IPS-20b (cell line): ENCODE data around the gene SEZ6.

Experiments
- H3K27ac ChIP-seq: one replicate; pipeline ENCODE4 v1.5.1; 2013; ENCODE audit warnings: low read length
- H3K27me3 ChIP-seq: 2 replicates; pipeline ENCODE4 v1.6.1; 2013; ENCODE audit warnings: mild to moderate bottlenecking, low read length, inconsistent platforms; ENCODE audit not compliant: insufficient read depth
- H3K36me3 ChIP-seq: 2 replicates; pipeline ENCODE4 v1.6.1; 2013; ENCODE audit warnings: low read depth, mild to moderate bottlenecking, inconsistent platforms, low read length, moderate library complexity; ENCODE audit not compliant: insufficient read depth
- H3K4me1 ChIP-seq: 2 replicates; pipeline ENCODE4 v1.6.1; 2013; ENCODE audit warnings: mild to moderate bottlenecking, control low read depth, inconsistent platforms, low read length, moderate library complexity; ENCODE audit not compliant: insufficient read depth
- H3K4me3 ChIP-seq: 2 replicates; pipeline ENCODE4 v1.5.1; 2013; ENCODE audit warnings: mild to moderate bottlenecking, low read length, inconsistent platforms
- H3K9ac ChIP-seq: 2 replicates; pipeline ENCODE4 v1.6.1; 2013; ENCODE audit warnings: low read depth, mild to moderate bottlenecking, inconsistent platforms, low read length, moderate library complexity
- H3K9me3 ChIP-seq: 2 replicates; pipeline ENCODE4 v1.6.1; 2013; ENCODE audit warnings: mild to moderate bottlenecking, low read depth, low read length, inconsistent platforms; ENCODE audit not compliant: insufficient read depth

The SEZ6 gene

DNA sequence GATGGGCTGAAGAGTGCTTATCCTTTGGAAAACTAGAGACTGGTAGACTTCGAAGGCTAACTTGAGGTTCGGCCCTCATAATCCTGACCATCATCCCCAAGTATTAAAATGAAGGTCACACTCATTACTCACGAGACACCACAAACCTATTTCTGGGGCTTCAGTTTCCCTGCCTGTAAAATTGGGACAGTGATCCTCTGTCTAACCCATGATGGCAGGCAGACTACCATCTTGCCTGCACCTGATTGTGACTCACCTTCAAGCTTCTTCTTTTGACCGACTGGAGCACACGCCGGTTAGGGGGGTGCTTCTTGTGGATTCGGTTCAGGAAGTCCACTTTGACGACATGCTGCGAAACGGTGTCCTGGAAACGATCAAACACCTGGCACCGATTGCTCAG lies 88.8 kb downstream of the SEZ6 start:
- H3K4me1 ChIP-seq: no peaks in the 10 kb centered on the region
- H3K27ac ChIP-seq: no peak overlapping the region
- H3K4me3 ChIP-seq: no peak overlapping the region
- no peaks in the 10 kb centered on the region for H3K9me3 ChIP-seq
- H3K27me3 ChIP-seq: no peaks in the 10 kb centered on the region
- peaks cover 97% of the 10 kb centered on the region for H3K36me3 ChIP-seq
- H3K9ac ChIP-seq: no peak overlapping the region

DNA sequence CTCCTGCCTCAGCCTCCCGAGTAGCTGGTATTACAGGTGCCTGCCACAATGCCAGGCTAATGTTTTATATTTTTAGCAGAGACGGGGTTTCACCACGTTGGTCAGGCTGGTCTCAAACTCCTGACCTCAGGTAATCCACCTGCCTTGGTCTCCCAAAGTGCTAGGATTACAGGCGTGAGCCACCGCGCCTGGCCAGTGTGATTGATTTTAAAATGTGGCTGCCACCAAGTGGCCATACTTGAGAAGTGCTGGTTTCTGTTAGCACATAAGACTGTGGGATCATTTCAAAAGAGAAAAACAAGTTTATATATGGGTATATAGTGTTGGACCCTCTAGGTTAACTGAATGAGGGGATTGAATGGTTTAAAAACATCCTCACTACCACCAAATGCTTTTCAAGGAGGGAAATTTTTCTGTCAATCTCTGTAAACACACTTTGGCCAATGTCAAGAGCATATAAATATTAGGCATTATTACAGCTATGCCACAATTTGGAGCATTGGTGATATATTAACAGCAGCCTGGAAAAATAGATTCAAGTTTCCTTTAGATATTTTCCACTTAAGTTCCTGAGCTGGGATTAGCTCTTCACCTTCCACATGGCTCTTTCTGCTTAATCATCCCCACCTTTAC lies 89.4 kb downstream of the SEZ6 start:
- Histone ChIP-seq H3K9me3 (no peaks in the 10 kb centered on the region), H3K27me3 (no peaks in the 10 kb centered on the region), H3K9ac (no peak overlapping the region), H3K4me3 (no peak overlapping the region), H3K36me3 (peaks cover 97% of the 10 kb centered on the region), H3K27ac (no peak overlapping the region), H3K4me1 (no peaks in the 10 kb centered on the region)

DNA sequence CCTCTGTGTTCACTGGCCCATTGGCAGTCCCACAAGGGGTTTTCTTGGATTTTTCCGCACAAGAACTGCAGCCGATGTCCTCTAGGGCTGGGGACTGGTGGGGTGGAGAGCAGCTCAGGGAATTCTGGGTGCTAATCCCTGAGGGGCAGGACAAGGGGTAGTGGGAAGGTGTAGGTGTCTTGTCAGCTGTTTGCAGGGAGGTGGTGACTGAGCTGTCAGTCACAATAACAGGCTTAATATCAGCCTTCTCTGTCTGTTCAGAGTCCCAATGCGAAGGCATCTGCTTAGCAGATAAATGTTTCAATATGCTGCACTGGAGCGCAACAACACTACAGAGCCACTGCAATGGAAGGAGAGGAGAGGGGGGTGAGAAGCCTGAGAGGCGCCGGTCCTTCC lies 92.9 kb downstream of the SEZ6 start:
- Histone ChIP-seq H3K27me3 (no peaks in the 10 kb centered on the region), H3K4me1 (no peaks in the 10 kb centered on the region), H3K9ac (no peak overlapping the region), H3K9me3 (no peaks in the 10 kb centered on the region), H3K36me3 (peaks cover 98% of the 10 kb centered on the region), H3K4me3 (no peak overlapping the region), H3K27ac (no peak overlapping the region)

DNA sequence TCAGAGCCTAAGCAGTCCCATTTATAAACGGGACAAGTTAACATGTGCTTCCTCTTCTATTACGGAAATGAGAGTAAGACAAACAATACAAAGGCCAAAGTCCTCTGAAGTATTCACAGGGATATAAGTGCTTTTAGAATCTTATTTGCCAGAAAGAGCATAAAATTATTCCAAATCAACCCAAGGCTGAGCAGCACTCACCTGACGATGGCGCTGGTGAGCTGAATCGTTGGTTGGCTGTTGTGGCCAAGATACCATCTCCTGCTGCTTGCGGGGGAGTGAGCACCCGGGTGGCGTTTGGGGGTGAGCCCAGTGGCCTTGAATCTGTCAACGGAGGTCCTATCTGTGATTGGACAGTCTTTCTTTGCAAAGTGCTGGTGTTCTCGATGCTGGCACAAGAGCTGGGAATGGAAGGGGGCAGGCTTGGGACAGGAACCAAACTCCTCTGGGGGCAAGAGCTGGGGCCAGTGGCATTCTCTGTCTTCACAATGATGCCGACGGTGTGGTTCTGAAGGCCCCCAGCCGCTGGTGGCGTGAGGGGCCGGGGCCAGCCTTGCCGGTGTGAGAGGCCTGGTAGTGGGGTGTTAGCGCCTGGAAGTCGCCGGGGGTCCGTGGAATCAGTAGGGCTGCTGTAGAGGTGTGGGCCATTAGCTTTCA lies 93.4 kb downstream of the SEZ6 start:
- no peak overlapping the region for H3K27ac ChIP-seq
- no peak overlapping the region for H3K4me3 ChIP-seq
- H3K9me3 ChIP-seq: no peaks in the 10 kb centered on the region
- H3K9ac ChIP-seq: no peak overlapping the region
- H3K4me1 ChIP-seq: no peaks in the 10 kb centered on the region
- peaks cover 98% of the 10 kb centered on the region for H3K36me3 ChIP-seq
- no peaks in the 10 kb centered on the region for H3K27me3 ChIP-seq

DNA sequence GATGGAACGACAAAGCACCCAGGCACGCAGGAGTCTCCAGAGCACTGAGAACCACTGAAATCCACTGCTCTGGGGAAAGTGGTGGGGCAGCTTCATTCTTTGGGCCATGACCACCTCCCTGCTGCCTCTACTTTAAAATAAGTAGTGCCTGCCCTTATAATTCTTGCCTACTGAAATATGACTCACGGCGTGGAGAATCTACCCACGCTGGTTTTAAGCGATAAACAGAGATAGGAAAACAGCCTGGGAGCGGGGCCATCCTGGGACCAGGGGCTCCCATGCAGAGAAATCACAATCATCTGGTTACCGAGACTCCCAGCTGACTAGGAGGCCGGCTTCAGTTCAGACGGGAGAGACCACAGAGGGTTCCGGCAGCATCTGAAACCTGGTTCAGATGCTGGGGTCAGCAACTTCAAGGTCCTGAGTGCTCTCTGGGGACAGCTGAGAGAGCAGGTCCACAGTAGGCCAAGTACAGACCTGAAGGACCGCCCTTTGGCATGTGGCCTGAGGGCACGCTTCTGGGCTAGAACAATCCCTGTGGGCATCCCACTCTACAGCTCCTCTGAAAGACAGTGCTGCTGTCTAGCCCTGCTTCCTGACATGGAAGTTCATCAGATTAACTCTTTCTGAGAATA lies 94.3 kb downstream of the SEZ6 start:
- no peak overlapping the region for H3K4me3 ChIP-seq
- no peaks in the 10 kb centered on the region for H3K9me3 ChIP-seq
- peaks cover 98% of the 10 kb centered on the region for H3K36me3 ChIP-seq
- no peaks in the 10 kb centered on the region for H3K4me1 ChIP-seq
- H3K27me3 ChIP-seq: no peaks in the 10 kb centered on the region
- H3K27ac ChIP-seq: no peak overlapping the region
- H3K9ac ChIP-seq: no peak overlapping the region

DNA sequence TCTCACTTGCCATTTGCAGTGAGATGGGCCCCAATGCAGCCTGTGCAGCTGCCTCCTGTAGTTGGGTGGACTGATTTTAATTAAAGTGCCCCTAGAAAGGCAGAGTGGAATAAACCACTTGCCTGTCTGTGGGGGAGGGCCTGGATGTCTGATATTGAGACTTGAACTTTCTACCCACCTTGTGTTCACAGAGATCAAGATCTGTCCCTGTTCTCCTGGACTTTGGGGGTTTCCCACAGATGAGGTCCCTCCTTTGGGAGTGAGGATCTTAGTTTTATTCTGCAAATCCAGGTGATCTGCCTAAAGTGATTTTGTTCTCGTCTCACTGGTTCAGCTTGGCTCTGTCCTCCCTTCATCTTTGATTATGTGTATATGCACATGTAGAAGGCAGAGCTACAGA lies 95.3 kb downstream of the SEZ6 start:
- H3K27ac ChIP-seq: no peak overlapping the region
- no peak overlapping the region for H3K4me3 ChIP-seq
- no peaks in the 10 kb centered on the region for H3K4me1 ChIP-seq
- H3K36me3 ChIP-seq: peaks cover 98% of the 10 kb centered on the region
- H3K9me3 ChIP-seq: no peaks in the 10 kb centered on the region
- no peak overlapping the region for H3K9ac ChIP-seq
- no peaks in the 10 kb centered on the region for H3K27me3 ChIP-seq

DNA sequence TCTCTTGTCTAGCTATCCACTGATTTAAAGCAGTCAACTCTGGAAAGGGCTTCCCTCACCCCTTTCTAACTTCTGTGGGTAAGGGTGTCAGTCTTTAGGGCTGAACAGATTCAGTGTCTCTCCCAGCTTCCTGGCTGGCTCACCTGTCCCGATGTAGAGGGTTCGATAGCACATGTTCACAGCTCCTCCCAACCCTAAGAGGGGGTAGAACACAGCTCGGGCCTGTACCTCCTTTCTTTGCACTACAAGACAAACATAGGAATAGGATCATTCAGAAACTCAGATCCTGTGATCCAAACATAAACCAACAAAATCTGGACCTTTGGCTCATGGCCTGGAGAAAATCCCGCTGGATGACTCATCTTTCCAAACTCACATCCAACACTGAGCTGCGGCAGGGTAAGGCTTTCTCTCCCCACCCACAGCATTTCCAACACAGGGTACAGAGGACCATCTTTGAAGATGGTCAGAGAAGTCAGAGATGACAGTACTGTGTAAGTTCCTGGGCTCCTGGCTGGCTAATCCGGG lies 97.1 kb downstream of the SEZ6 start:
- Histone ChIP-seq H3K27ac (no peak overlapping the region), H3K9ac (no peak overlapping the region), H3K4me3 (no peak overlapping the region), H3K4me1 (0 out of 2 replicates have a peak, but pooled peaks cover 5% of the 10 kb centered on the region), H3K27me3 (no peaks in the 10 kb centered on the region), H3K36me3 (peaks cover 83% of the 10 kb centered on the region), H3K9me3 (no peaks in the 10 kb centered on the region)

DNA sequence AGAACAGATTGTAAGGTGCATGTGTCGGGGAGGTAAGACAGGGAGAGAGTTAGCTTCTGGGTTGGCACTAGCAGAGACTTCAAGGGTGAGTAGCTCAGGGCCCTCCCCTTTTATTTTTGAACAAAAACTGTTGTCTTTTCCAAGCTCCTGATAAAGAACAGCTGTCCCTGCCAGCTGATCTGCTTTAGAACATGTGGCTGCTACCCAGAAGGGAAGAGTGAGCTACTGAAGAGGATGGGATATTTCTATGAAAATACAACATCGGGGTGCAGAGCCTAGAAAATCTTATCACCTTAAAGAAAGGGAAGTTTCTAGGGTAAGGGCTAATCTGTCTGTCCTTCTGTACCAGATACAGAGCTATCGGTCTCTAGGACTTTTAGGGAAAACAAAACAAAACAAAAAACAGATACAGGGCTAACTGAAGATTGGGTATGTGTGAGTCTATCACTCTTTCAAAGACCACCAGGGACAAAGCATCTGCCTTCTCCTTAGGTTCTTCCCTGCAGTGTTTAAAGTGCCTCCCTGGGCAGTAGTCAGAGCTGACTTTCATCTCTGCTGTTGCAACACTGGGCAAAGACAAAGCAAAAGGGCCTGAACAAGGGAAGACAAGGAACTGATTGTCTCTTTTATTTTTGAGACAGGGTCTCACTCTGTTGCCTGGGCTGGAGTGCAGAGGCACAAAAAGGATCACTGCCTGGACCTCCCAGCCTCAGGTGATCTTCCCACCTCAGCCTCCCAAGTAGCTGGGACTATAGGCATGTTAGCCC lies 97.9 kb downstream of the SEZ6 start:
- Histone ChIP-seq H3K4me3 (no peak overlapping the region), H3K4me1 (0 out of 2 replicates have a peak, but pooled peaks cover 5% of the 10 kb centered on the region), H3K36me3 (peaks cover 75% of the 10 kb centered on the region), H3K9ac (no peak overlapping the region), H3K27me3 (no peaks in the 10 kb centered on the region), H3K27ac (no peak overlapping the region), H3K9me3 (no peaks in the 10 kb centered on the region)

DNA sequence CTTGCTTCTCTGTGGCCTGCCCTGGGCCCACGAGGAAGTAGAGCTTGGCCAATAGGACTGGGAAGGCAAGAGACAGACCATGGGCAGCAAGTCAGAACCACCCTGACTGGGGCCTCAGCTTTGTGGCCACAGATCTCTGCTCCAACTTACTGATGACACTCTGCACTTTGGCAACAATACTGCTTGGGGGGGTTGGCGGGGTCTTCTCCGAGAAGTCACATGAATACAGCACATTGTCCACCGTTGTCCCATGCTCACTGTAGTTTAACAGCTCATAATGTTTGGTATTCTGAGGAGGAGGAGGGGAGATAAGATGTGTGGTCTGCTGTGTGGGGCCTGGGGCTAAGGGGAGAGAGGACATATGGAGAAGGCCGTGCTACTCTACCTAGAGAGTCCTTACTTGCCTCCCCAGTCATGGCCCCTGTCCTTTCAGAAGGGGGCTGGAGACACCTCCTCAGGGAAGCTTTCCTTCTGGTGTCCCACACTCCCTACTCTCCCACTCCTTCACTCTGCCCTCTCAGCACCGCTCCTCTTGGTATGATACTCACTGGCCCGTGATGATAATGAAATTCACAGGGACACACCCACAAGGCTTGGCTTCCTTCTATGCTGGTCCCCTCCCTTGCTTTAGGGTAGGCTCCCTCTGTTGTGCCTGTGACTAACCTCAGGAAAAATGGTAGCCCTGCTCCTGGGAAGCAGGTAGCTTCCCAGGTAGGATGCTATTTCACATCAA lies 99.0 kb downstream of the SEZ6 start:
- Histone ChIP-seq H3K4me1 (peaks cover 7% of the 10 kb centered on the region; the same call in 1 of the 2 replicates), H3K36me3 (peaks cover 65% of the 10 kb centered on the region), H3K27ac (no peak overlapping the region), H3K27me3 (peaks cover 2% of the 10 kb centered on the region; the same call in 1 of the 2 replicates), H3K4me3 (no peak overlapping the region), H3K9me3 (no peaks in the 10 kb centered on the region), H3K9ac (no peak overlapping the region)

DNA sequence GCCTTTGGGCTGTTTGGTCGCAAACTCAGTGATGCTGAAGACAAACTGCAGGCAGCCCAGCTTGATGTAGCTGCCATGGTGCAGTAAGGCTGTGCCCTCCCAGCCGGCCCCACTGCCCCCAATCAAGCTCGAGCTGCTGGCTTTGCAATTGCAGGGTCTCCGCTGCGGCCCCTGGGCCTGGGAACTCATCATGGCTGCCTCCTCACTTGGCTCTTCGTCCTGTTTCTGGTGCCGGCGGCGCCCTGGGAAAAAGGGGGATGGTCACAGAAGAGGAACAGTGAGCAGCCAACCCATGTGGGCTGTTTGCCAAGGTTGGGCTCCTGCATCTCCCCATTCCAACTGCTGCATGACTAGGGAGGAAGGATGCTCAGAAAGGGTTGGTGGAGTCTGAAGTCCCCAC lies 99.6 kb downstream of the SEZ6 start:
- no peak overlapping the region for H3K9ac ChIP-seq
- peaks cover 59% of the 10 kb centered on the region for H3K36me3 ChIP-seq
- H3K4me1 ChIP-seq: peaks cover 10% of the 10 kb centered on the region; the same call in 1 of the 2 replicates
- H3K27ac ChIP-seq: no peak overlapping the region
- H3K9me3 ChIP-seq: no peaks in the 10 kb centered on the region
- peaks cover 6% of the 10 kb centered on the region; the same call in 1 of the 2 replicates for H3K27me3 ChIP-seq
- no peak overlapping the region for H3K4me3 ChIP-seq
